AG20443 (cell line): Measurements from ENCODE around the gene GALNT16.

ENCODE experiments used
- DNase-seq: peaks from one replicate; pipeline ENCODE4 v3.0.0; 2012; ENCODE audit warnings: low spot score, mixed read lengths

GALNT16 gene

DNA sequence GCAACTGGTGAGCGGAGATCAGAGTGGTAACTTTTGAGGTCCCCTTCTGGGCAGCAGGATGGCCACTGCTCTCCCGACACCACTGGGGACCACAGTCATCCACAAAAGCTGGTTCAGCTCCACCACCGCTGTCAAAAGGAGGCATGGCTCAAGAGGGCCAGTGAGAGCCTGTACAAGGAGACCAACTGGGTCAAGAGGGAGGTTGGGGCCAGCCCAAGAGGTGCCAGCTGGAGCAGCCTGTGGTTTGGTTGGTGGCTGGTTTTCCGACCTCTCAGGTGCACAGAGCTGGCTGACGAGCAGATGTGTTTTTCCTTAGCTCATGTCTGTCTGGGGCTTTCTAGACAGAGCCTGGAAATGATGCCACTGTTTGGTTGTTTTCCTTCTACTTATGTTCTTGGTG is 78.0 kb downstream of the GALNT16 start:
- DNase-seq: no peak

- no peak for DNase-seq
Observed at GRCh38 chr14:69339426-69339825, 79.5 kb downstream of the GALNT16 start.

DNA sequence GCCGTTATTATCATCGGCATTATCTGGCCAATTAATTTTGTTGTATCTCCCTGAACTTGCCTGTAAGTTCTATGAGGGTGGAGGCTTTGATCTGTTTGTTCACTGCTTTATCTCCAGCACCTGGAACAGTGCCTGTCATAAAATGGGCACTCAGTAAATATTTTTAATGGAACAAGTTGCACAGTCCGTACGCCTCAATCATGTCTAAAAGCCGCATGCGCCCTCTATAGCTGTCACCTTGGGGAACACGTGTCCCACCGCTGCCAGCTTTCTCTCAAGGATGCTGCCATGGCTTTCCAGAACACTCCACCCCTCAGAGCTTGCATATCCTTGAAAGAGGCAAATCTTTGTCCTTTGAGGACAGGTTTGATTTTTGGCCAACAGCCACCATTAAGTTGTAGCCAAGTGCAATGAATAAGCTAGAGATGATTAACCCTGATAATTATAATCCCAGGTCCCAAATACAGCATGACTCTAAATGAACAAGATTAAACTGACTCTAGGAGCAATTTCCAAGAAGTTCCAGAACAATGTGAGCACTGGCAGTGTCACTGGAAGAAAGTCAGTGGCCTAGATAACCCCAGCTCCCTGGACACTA is 83.1 kb downstream of the GALNT16 start:
- DNase-seq: no peak

GRCh38 chr14:69344171-69344570 is 84.2 kb downstream of the GALNT16 start:
- DNase-seq: no peak

DNA sequence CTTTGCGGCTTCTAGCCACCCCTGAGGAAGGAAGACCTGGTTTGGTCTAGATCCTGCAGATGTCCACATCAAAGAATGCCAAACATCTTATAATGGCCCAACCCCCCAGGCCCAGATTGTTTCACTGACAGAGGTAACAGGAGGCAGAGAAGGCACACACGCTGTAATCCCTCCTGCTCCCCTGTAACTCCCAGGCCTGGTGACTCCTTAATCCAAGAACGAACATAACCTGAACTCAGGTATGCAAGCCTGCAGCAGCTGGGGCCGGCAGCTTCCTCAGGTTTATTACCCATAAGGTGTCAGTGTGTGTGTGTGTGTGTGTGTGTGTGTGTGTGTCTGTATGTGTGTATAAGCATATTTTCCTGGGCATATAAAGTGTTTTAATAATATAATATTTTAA is 85.4 kb downstream of the GALNT16 start:
- DNase-seq: no peak

GRCh38 chr14:69346710-69347109 is 86.8 kb downstream of the GALNT16 start:
- DNase-seq: peak; percentile 71

GRCh38 chr14:69349091-69349777 is 89.3 kb downstream of the GALNT16 start:
- DNase-seq: no peak

DNA sequence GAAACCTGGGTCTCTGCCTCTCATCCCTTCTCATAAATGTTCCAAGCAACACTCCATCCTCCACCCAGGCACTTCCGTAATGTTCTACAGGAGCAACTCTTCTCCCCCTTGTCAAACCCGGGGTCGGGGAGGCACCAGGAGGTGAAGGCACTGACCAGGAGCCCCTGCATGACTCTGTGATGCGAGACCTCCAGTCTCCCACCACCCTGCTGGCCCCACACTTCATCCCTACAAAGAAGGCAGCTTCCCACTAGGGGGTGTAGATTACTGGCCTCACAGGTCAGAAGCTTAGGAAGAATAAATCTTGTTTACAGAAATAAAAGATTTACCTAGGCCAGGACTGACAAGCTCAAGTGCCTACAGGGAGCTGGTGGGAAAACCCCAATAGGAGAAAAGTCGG is 90.9 kb downstream of the GALNT16 start:
- no peak for DNase-seq

DNA sequence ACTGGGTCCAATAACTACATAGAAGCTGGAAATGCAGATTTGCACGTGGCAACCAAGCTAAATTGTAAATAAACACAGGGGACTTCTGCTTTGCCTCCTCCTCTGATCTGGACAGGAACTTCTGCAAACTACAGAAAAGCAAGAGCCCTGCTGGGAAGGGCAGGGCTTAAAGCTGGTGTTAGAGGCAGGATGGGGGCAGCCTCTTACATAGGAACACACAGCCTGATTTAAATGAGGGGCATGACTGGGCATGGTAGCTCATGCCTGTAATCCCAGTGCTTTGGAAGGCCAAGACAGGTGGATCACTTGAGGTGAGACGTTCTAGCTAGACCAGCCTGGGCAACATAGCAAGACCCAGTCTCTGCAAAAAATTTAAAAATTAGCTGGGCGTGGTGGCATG is 91.4 kb downstream of the GALNT16 start:
- no peak for DNase-seq

DNA sequence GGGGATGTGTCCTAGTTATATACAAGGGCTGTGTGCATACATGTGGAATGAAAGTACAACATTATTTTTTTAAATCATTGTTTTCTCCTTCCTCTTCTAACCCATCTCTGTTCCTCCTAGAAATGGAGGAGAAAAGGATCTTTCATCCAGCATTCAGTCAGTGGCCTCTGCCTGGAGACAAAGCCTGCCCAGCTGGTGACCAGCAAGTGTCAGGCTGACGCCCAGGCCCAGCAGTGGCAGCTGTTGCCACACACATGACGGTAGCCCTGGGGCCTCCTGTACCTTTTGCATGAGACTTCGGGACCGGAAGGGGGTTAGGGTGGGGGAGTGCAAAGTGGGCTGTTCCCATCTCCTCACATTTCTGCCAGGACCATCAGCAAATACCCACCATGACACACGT is 92.0 kb downstream of the GALNT16 start:
- no peak for DNase-seq

DNA sequence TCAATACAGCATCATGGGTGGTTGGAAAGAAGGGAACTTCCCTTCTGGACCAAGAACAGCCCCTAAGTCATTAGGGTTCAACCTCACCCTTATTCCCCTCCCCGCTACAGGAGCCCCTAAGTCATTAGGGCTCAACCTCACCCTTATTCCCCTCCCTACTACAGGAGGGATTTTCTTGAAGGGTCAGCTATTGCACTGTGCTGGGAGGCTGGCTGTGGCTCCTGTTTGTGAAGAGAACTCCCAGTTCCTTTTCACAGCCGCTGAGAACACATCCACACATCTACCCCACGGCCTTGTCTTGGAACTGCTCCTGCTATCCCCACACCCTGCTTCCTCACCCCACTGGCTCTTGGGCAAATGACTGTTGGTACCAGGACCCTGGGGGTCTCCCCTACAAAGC is 93.2 kb downstream of the GALNT16 start:
- DNase-seq: no peak

DNA sequence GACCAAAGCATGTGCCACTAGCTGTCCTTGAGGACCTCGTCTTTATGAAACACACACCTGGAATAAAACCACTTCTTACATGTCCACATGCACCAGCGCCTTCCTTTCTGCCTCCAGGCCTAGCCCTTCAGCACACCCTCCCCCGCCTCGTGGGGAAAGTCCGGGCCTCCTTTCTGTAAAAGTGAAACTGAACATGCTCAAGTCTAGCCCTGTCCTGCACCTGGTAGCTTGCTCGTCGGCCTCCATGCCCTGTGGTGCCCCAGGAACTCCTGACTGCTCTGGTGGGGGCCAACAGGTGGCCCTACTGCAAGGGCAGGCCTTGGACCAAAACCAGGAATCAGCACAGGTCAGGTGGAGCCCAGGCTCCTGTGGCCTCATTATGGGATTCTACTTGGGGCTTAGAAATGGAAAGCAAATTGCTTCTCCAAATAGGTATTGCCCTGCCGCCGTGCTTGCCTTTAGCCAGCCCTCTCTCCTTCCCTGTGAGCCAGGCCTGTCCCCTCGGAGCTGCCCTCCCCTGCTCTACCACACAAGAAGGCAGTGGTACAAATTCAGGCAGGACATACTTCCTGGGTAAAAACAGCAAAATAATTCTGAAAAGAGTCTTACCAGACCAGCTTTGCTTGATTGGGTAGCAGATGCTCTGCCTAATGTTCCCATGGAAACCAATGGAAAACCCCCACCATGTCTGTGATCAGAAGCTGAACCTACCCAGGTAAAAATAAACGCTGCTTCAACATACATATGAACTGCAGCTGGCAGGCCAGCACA is 94.6 kb downstream of the GALNT16 start:
- DNase-seq: no peak

GRCh38 chr14:69355154-69355597 is 95.2 kb downstream of the GALNT16 start:
- no peak for DNase-seq

- DNase-seq: peak; percentile 89
Observed at GRCh38 chr14:69355607-69356281, 95.8 kb downstream of the GALNT16 start.

- no peak for DNase-seq
Observed at GRCh38 chr14:69356903-69357543, 97.1 kb downstream of the GALNT16 start.

- DNase-seq: no peak
Observed at GRCh38 chr14:69357544-69358200, 97.7 kb downstream of the GALNT16 start.

DNA sequence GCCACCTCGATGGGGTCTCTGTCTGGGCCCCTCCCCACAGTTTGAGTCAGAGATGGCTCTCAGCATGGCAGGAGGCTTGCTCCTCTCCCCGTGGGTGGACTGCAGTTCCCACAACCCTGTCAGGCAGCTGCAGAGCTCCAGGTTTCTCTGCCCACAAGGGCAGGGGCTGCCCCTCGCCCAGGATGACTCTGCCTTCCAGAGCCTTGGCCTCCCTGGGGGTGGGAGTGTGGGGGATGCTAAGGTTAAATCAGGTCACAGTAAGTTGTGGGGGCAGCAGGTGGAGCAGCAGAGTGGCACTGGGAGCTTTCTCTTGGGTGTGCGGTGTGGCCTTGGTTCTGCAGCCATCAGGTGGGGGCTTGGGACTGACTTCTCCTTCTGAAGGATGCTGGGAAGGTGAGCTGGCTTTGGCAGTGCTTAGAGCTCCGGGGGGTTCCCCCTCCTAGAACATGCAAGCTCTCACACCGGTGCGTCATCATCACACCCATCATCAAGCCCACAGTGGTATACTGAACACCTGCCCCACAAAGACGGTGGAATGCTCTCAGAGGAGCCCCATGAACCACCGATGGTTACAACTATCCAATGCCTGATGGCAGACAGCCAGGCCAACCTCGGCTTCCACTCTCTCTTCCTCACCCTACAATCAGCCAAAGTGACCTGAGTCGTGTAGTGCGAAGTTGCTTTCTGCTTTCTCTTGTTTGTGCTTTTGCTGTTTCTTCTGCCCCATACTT is 98.4 kb downstream of the GALNT16 start:
- no peak for DNase-seq

GRCh38 chr14:69358966-69359365 is 99.0 kb downstream of the GALNT16 start:
- DNase-seq: no peak

DNA sequence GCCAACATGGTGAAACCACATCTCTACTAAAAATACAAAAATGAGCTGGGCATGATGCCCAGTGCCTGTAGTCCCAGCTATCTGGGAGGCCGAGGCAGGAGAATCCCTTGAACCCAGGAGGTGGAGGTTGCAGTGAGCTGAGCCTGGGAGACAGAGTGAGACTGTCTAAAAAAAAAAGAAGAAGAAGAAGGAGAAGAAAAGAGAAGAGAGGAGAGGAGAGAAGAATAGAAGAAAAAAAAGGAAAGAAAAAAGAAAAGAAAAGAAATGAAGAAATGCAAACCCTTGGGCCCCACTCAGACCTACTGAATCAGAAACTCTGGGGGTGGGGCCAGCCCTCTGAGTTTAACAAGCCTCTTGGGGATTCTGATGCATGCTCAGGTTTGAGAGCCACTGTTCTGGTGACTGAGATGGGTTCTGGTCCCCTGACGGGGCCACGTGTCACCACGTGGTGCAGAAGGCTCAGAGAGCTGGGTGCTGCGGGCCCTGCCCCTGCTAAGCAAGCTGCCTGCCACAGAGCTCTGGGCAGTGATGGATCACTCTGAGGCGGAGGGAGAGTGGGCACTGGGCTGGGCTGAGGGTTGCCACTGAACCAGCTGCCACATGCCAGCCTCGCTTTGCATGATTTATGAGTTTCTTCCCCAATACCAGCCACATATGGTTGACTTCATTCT is 100.6 kb downstream of the GALNT16 start:
- no peak for DNase-seq

GRCh38 chr14:69363055-69363454 is 103.1 kb downstream of the GALNT16 start:
- peak; percentile 84 for DNase-seq
